ENCODE measurements around the gene CNTNAP5. TPM values are rescaled to one million over a fixed set of nuclear protein-coding genes. Genes with fewer than 3 reads are reported as not detected.

The CNTNAP5 gene
- total and polyA plus RNA-seq, 2 experiments from 2014 or later = 0.28 TPM; not detected in 1

- no peaks in the 10 kb centered on the region for H3K9me2 ChIP-seq (replicated peaks; ENCODE audit: insufficient read depth)
- no peak for TF ChIP-seq CTCF (IDR thresholded peaks at IDR 0.05; ENCODE audit: poor library complexity)
- TF ChIP-seq EZH2 (IDR thresholded peaks at IDR 0.05; ENCODE audit: borderline replicate concordance) = no peak
- TF ChIP-seq EZH2phosphoT487 (IDR thresholded peaks at IDR 0.05; ENCODE audit: low read depth, severe bottlenecking, unreplicated experiment) = no peak
- H3K4me3 ChIP-seq = no peak overlapping the region
- H3K9me3 ChIP-seq (ENCODE audit: low read depth) = no peaks in the 10 kb centered on the region
- DNase-seq (ENCODE audit: low spot score) = no peak
- H4K20me1 ChIP-seq (ENCODE audit: insufficient read depth, poor library complexity, severe bottlenecking) = no peaks in the 10 kb centered on the region
- WGBS (ENCODE audit: low lambda C conversion rate, missing lambda C conversion rate) = 92% methylated on average over 2 of the region's 2 CpGs
- H2AFZ ChIP-seq = no peak overlapping the region
- H3K36me3 ChIP-seq (replicated peaks; ENCODE audit: insufficient read depth, low read depth) = no peaks in the 10 kb centered on the region
- H3K4me2 ChIP-seq = no peak overlapping the region
- H3K27me3 ChIP-seq = no peaks in the 10 kb centered on the region
- no peaks in the 10 kb centered on the region for H3K4me1 ChIP-seq (ENCODE audit: insufficient read depth)
- H3K27ac ChIP-seq = no peak overlapping the region
- H3K79me2 ChIP-seq = no peaks in the 10 kb centered on the region
These were observed 715.5 kb downstream of the CNTNAP5 start for GRCh38 chr2:124740636-124741035.

DNA sequence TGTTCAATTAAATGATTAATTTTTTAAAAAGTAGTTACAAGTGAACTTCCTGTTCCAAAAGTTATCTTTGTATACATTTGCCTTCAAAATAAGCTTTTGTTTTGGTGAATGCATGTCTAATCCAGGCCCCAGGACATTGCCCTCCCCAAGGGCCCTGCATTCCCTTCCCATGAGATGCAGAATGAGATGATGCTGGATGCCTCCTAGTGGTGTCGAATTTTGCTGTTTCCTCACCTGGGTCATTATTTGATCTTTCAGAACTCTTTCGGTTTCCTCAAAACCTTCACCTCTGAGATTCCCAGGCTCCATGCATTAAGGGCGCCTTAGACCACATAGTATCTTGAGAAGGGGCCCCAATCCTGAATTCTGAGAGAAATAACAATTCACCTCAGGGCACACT, 728.8 kb downstream of the CNTNAP5 start:
- TF ChIP-seq EZH2phosphoT487 (IDR thresholded peaks at IDR 0.05; ENCODE audit: low read depth, severe bottlenecking, unreplicated experiment) (no peak), EZH2 (IDR thresholded peaks at IDR 0.05; ENCODE audit: borderline replicate concordance) (no peak), CTCF (IDR thresholded peaks at IDR 0.05; ENCODE audit: poor library complexity) (no peak)
- 80% methylated on average over 3 of the region's 3 CpGs for WGBS (ENCODE audit: low lambda C conversion rate, missing lambda C conversion rate)

DNA sequence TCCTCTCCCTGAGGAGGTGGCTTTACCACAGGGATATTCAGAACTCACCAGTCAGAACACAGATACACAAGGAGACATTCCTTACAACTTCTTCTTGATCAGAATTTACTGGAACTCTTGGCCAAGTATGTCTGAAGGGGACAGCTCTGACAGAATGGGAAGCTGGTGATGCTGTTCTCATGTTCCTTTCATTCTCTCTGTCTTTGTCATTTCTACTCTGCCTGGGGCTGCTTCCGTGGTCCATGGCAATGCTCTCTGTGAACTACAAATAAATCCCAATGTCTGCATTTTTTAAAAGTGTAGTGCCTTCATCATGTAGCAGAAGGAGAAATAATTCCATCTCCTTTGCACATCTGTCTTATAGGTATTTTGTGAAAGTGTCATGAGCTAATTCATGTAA, 730.3 kb downstream of the CNTNAP5 start:
- no peak for DNase-seq (ENCODE audit: low spot score)

More for the DNA sequence above, 728.8 kb downstream of the CNTNAP5 start:
- Histone ChIP-seq H3K4me1 (ENCODE audit: insufficient read depth) (no peaks in the 10 kb centered on the region), H2AFZ (no peak overlapping the region), H3K27me3 (no peaks in the 10 kb centered on the region), H3K9me3 (ENCODE audit: low read depth) (no peaks in the 10 kb centered on the region), H3K36me3 (replicated peaks; ENCODE audit: insufficient read depth, low read depth) (no peaks in the 10 kb centered on the region), H3K4me2 (no peak overlapping the region), H3K9me2 (replicated peaks; ENCODE audit: insufficient read depth) (no peaks in the 10 kb centered on the region), H4K20me1 (ENCODE audit: insufficient read depth, poor library complexity, severe bottlenecking) (no peaks in the 10 kb centered on the region), H3K27ac (no peak overlapping the region), H3K4me3 (no peak overlapping the region), H3K79me2 (no peaks in the 10 kb centered on the region)
- no peak for DNase-seq (ENCODE audit: low spot score)

More for the DNA sequence above, 730.3 kb downstream of the CNTNAP5 start:
- no peak for TF ChIP-seq EZH2 (IDR thresholded peaks at IDR 0.05; ENCODE audit: borderline replicate concordance)
- no peak for TF ChIP-seq EZH2phosphoT487 (IDR thresholded peaks at IDR 0.05; ENCODE audit: low read depth, severe bottlenecking, unreplicated experiment)
- no peak for TF ChIP-seq CTCF (IDR thresholded peaks at IDR 0.05; ENCODE audit: poor library complexity)
- WGBS (ENCODE audit: low lambda C conversion rate, missing lambda C conversion rate) = 86% methylated on average over 1 of the region's 1 CpG
- H3K9me2 ChIP-seq (replicated peaks; ENCODE audit: insufficient read depth) = no peaks in the 10 kb centered on the region
- H3K4me2 ChIP-seq = no peak overlapping the region
- no peaks in the 10 kb centered on the region for H3K27me3 ChIP-seq
- no peaks in the 10 kb centered on the region for H3K4me1 ChIP-seq (ENCODE audit: insufficient read depth)
- no peaks in the 10 kb centered on the region for H3K36me3 ChIP-seq (replicated peaks; ENCODE audit: insufficient read depth, low read depth)
- H3K4me3 ChIP-seq = no peak overlapping the region
- no peak overlapping the region for H3K27ac ChIP-seq
- no peaks in the 10 kb centered on the region for H3K79me2 ChIP-seq
- no peaks in the 10 kb centered on the region for H4K20me1 ChIP-seq (ENCODE audit: insufficient read depth, poor library complexity, severe bottlenecking)
- no peaks in the 10 kb centered on the region for H3K9me3 ChIP-seq (ENCODE audit: low read depth)
- no peak overlapping the region for H2AFZ ChIP-seq
